Glomerular visceral epithelial cell (primary cell): ENCODE measurements around the gene SKAP2.
A peak's percentile ranks its signal among the peaks of the same experiment; 100 is the strongest.

ENCODE experiments used
- DNase-seq: peaks from one replicate; pipeline ENCODE4 v3.0.0-alpha.2; 2016; ENCODE audit errors: extremely low spot score

Gene SKAP2, protein sequence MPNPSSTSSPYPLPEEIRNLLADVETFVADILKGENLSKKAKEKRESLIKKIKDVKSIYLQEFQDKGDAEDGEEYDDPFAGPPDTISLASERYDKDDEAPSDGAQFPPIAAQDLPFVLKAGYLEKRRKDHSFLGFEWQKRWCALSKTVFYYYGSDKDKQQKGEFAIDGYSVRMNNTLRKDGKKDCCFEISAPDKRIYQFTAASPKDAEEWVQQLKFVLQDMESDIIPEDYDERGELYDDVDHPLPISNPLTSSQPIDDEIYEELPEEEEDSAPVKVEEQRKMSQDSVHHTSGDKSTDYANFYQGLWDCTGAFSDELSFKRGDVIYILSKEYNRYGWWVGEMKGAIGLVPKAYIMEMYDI

DNA sequence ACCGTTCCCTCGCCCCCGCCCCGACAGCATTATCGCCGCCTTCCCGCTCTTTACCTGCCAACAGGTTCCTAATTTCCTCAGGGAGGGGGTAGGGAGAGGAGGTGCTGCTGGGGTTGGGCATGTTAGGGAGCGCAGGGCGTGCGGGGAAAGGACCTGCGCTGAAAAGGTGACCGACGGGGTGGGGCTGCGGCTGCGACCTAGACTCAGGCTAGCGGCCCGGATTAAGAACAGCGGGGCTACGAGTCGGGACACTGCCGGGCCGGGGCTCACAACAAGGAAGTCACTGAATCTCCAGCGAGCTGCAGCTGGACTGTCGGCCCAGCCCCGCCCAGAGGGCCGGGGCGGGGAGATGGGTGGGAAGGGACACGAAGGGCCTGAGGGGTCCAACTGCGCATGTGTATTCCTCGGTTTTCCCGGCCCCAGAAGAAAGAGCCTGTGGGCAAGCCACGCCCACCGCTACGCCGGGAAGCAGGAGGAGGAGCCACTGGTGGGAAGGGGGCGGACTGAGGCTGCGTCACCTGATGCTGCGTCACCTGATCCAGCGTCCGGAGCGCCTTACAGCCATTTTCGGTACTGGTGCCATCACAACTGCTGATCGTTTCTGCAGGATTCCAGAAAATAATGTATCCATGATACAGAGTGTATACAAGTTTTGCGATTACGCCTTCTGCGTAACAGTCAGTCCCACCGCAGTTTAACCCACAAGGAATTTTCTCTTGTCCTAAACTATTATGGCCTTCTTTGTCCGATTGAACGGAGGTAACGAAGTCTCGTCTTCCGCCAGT is at the start of gene SKAP2:
Gene SKAP2, minus strand, starts transcription at position 282 of the 785 bp plus-strand sequence. Its CDS starts 161 bp downstream, at position 121.
- peak; percentile 99 for DNase-seq

DNA sequence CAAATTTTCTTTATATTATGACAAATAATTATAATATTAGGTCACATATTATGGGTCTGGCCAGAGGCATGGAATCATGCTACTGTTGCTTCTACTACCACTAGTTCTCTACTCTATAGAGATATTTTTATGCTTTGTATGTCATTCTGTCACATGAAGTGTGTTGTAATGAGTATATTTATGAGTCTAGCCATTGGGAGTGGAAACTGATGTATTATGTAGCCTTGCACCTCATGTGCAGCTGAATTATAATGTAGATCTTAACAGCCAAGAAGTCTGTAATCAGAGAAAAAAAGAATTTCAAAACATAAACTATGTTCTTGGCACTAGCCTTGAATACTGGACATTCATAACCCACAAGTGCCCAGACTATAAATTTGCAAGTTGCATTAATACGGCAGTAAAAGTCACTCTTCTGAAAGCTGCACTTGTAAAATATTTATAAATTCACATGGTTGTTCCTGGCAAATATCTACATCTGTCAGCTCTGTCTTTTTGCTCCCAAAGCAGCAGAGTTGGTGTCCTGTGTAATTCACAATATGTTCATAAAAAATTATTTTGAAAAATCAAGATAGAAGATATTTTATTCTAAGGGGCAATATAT is 48.6 kb upstream of the SKAP2 start:
- DNase-seq: no peak

DNA sequence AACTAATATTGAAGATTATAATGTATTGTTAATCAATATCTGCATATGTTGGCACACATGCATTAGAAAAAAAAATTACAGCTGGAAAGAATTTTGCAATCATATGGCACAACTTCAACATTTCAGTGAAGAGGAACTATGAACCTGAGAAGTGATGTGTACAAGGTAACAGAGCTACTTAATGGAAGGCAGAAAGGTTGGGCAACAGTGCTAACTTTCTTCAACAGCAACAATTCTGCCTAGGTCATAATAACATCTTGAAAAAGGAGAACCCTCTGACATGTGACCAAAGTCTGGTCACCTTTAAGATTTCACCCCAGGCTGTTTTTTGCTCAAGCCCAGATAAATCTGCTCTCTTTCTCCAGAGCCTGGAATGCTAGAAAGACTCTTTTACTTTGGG is 47.9 kb upstream of the SKAP2 start:
- no peak for DNase-seq

DNA sequence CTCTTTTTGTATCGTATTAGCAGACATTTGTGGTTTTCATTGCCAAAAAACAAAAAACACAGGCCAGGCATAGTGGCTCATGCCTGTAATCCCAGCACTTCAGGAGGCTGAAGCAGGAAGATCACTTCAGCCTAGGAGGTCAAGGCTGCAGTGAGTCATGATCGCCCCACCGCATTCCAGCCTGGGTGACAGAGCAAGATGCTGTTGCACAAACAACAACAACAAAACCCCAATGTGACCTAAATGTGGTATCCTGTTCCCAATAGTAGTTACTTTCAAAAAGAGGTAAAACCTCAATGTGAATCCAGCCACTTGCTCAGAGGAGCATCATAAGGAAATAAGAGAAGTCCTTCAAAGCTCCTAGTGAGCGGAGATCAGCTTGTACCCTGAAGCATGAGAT is 45.8 kb upstream of the SKAP2 start:
- peak; percentile 41 for DNase-seq

- DNase-seq: peak; percentile 9
Measured at GRCh38 chr7:26900251-26900650, 35.9 kb upstream of the SKAP2 start.

GRCh38 chr7:26899519-26899918 is 35.1 kb upstream of the SKAP2 start:
- no peak for DNase-seq

GRCh38 chr7:26898891-26899290 is 34.5 kb upstream of the SKAP2 start:
- no peak for DNase-seq

- no peak for DNase-seq
Measured at GRCh38 chr7:26897928-26898327, 33.5 kb upstream of the SKAP2 start.

GRCh38 chr7:26891400-26892350 is 27.3 kb upstream of the SKAP2 start:
- DNase-seq: peak; percentile 53

DNA sequence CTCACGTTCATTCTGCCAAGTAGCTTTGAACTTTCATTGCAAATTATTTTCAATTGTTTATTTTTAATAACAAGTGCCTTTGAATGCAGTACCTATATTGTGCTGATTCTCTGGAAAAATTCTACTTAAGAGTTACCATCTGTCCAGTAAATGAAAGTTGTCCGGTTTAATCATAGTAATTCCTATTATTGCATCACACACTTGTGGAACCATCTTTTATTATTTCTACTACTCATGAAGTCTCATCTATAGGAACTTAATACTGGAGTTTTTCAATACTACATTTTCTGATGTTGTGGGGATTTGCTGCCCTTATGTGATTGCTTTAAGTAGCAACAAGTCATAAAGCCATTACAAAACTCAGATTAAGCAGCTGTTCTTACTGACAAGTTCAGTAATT is 16.5 kb upstream of the SKAP2 start:
- no peak for DNase-seq

- DNase-seq: no peak
Measured at GRCh38 chr7:26879671-26880070, 15.3 kb upstream of the SKAP2 start.

DNA sequence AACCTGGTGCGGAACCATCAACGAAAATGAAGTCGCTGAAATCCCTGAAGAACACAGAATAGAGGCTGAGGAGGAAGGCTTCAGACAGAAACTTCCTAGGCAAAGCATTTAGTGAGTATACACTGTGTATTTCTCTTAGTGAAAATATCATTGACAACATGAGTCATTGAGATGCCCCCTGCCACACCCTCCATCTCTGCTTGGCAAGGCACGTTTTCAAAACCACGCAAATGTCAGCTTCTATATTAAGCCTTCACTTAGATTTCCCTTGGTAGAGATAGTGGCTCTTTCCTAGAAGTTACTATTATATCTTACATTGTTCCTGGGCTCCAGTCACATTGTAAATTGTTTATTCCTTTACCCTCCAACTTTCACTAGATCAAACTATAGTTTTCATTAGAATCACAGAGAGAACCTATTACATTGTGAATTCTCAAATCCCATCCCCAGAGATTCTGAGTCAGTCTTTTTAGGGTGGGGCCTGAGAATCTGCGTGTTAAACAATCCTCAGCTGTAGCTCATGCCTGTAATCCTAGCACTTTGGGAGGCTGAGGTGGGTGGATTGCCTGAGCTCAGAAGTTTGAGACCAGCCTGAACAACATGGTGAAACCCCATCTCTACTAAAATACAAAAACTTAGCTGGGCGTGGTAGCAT is 4.6 kb upstream of the SKAP2 start:
- DNase-seq: peak; percentile 47

GRCh38 chr7:26865094-26865388 is 651 bp upstream of the SKAP2 start:
- no peak for DNase-seq

DNA sequence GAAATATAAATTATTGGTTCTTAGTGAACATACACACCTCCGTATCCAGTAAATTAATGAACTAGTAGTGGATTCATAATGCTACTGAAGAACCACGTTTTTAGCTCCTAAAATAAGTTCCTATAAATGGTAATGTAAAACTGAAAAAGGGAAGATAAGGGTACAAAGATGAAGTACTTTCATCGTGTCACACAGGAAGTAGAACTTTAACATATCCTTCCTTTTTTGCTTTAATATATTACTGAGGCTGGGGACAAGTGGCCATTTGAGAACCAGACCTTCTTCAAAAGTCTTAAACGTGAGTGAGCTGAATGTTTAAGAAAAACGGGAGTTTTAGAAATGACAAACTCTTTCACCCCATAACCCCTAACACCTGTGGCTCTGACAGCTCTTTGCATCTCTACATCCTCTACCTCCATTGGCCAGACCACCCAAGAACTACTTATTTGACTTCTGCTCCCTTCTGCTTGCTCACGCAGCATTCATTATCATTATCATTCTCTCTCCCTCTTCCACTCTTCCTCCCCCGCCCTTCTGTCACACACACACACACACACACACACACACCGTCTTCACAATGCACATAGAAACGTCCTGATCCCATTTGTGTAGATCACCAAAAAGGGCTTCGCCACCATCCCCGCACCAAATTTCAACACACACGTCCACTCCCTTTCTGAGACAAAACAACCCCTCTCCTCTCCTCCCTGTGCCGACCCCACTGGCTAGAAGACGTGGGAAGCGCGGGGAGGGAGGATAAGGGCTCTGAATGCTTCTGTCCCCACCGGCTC is 677 bp downstream of the SKAP2 start:
- peak; percentile 39 for DNase-seq

DNA sequence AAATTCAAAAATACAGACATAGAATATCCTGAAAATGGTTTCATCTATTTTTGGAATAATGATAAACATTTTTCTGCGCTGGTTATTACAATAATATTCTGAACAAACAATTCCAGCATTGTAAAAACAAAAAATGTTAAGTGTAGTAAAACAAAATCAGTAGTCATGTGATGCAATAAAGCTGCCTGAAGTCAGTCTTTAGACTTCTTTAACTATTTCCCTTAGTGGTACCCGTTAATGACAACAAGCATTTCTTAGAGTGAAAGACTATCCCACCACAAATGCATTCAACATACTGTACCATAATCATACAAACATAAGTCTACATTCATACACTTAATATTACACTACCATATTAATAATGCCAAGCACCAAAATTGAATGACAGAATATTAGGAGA is 1.6 kb downstream of the SKAP2 start:
- DNase-seq: no peak

GRCh38 chr7:26861050-26861449 is 3.3 kb downstream of the SKAP2 start:
- no peak for DNase-seq

- DNase-seq: peak; percentile 21
Measured at GRCh38 chr7:26860361-26860760, 4.0 kb downstream of the SKAP2 start.

- DNase-seq: no peak
Measured at GRCh38 chr7:26859720-26860119, 4.7 kb downstream of the SKAP2 start.

DNA sequence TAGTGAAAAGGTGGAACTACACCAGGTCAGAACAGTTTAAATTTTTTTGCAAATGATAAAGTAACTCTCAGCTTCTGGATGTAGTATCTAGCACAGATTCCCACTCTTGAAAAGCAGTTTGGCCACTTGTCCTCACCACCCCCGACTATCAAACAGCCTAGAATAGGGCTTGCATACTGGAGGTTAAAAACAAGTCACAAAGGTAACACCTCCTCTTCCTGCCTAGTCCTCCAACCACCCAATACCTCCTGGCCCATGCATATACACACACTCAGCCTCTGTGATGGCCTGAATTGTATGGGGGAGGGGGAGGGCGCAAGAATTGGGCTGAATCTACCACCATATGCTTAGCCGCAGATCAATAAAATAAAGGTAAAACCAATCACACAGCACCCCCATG is 5.7 kb downstream of the SKAP2 start:
- no peak for DNase-seq

DNA sequence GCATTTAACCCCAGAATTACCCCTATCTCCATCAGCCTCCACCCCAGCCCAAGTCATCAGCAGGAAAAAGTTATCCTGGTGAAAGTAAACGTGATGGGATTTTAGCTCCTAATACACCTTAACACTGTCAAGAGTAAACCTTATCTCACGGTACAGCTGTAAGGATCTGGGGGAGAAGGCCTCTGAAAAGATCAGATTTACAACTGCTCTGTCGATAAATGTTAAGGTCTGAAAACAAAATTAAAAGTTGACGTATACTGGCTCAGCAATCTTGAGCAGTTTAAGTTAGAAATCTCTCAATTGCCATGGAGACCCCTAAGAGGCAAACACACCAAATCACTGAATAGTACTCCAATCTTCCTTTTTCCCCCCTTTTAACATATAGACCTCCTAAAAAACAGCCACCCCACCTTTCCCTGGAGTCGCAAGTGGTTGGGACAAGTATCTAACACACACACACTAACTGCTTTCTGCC is 6.1 kb downstream of the SKAP2 start:
- DNase-seq: no peak
